C4-2B (cell line): ENCODE measurements around the gene IFI27.

ENCODE experiments used
- ZFX ChIP-seq: fragments of 450-650 bp; IDR thresholded peaks from 2 replicates; pipeline ENCODE4 v1.6.1; 2017
- TF ChIP-seq, protein P1 (sequence below): fragments of 450-650 bp; conservative IDR thresholded peaks from 2 replicates; pipeline ENCODE4 v1.5.1; 2017; ENCODE audit warnings: mild to moderate bottlenecking

DNA sequence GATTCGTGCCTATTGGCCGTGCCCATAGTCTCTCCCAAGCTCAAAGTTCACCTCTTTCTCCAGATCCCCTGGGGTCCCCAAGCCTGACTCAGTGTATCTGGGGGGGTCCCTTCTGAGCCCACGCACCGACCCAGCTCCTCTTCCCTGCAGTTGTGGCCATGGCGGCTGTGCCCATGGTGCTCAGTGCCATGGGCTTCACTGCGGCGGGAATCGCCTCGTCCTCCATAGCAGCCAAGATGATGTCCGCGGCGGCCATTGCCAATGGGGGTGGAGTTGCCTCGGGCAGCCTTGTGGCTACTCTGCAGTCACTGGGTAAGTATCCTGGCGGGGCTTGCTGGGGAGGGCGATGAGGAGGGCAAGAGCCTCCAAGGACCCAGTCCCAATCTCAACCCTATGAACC lies 5.1 kb downstream of the IFI27 start:
- TF ChIP-seq, protein P1, sequence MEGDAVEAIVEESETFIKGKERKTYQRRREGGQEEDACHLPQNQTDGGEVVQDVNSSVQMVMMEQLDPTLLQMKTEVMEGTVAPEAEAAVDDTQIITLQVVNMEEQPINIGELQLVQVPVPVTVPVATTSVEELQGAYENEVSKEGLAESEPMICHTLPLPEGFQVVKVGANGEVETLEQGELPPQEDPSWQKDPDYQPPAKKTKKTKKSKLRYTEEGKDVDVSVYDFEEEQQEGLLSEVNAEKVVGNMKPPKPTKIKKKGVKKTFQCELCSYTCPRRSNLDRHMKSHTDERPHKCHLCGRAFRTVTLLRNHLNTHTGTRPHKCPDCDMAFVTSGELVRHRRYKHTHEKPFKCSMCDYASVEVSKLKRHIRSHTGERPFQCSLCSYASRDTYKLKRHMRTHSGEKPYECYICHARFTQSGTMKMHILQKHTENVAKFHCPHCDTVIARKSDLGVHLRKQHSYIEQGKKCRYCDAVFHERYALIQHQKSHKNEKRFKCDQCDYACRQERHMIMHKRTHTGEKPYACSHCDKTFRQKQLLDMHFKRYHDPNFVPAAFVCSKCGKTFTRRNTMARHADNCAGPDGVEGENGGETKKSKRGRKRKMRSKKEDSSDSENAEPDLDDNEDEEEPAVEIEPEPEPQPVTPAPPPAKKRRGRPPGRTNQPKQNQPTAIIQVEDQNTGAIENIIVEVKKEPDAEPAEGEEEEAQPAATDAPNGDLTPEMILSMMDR = no peak
- TF ChIP-seq ZFX = no peak
